HL-60 (cell line): ENCODE results near the gene ACAD11.

ENCODE experiments used
- DNase-seq, 2 experiments: peaks; one replicate each; pipeline ENCODE4 v3.0.0-alpha.2; 2010 to 2020; ENCODE audit warnings: low read depth in 1 of 2, low spot score in 1 of 2
- H3K27ac ChIP-seq: fragments of 250-450 bp; sonication (Bioruptor Pico); replicated peaks from 2 replicates; pipeline ENCODE4 v1.5.1; 2020; ENCODE audit warnings: mild to moderate bottlenecking, moderate library complexity
- H3K27me3 ChIP-seq: fragments of 250-450 bp; sonication (Bioruptor Pico); 2 replicates; pipeline ENCODE4 v1.5.1; 2021; ENCODE audit warnings: mild to moderate bottlenecking, moderate library complexity; ENCODE audit not compliant: insufficient read depth, poor library complexity, severe bottlenecking
- H3K4me3 ChIP-seq: replicated peaks from 2 replicates; pipeline ENCODE4 v1.5.1; 2011; ENCODE audit warnings: mild to moderate bottlenecking, control low read depth, low read length; ENCODE audit not compliant: insufficient read depth
- CTCF ChIP-seq: IDR thresholded peaks from one replicate; pipeline ENCODE4 v1.5.1; 2011; ENCODE audit warnings: low read length, control low read depth, inconsistent platforms; ENCODE audit not compliant: insufficient read depth
- GABPA ChIP-seq: IDR thresholded peaks from 2 replicates; pipeline ENCODE4 v1.6.1; 2012; ENCODE audit warnings: low read depth
- POLR2AphosphoS5 ChIP-seq: IDR thresholded peaks from 2 replicates; pipeline ENCODE4 v1.6.1; 2012; ENCODE audit warnings: low read depth
- SPI1 ChIP-seq: IDR thresholded peaks from 2 replicates; pipeline ENCODE4 v1.6.1; 2012; ENCODE audit warnings: low read depth, mild to moderate bottlenecking, borderline replicate concordance
- TF ChIP-seq, protein P1 (sequence below): IDR thresholded peaks from 2 replicates; pipeline ENCODE4 v1.6.1; 2012; ENCODE audit warnings: low read depth; ENCODE audit not compliant: insufficient replicate concordance

The ACAD11 gene

GRCh38 chr3:132660811-132661070 is 1.1 kb upstream of the ACAD11 start:
- Histone ChIP-seq H3K27me3 (no peaks in the 10 kb centered on the region), H3K27ac (peak overlapping the region; percentile 98), H3K4me3 (peak overlapping the region; percentile 95)
- TF ChIP-seq SPI1 (no peak), GABPA (no peak), CTCF (no peak), POLR2AphosphoS5 (no peak)
- DNase-seq = no peak

GRCh38 chr3:132660052-132660810 is 622 bp upstream of the ACAD11 start, which contains the start of gene UBA5:
UBA5 (plus strand) TSS chr3:132660329; CDS start chr3:132660538, 209 bp downstream.
- peak; percentile 50 to 74 for DNase-seq
- Histone ChIP-seq H3K27me3 (no peaks in the 10 kb centered on the region), H3K4me3 (peak within 1 kb of the TSS; percentile 95), H3K27ac (peak within 1 kb of the TSS; percentile 98)
- TF ChIP-seq, protein P1, sequence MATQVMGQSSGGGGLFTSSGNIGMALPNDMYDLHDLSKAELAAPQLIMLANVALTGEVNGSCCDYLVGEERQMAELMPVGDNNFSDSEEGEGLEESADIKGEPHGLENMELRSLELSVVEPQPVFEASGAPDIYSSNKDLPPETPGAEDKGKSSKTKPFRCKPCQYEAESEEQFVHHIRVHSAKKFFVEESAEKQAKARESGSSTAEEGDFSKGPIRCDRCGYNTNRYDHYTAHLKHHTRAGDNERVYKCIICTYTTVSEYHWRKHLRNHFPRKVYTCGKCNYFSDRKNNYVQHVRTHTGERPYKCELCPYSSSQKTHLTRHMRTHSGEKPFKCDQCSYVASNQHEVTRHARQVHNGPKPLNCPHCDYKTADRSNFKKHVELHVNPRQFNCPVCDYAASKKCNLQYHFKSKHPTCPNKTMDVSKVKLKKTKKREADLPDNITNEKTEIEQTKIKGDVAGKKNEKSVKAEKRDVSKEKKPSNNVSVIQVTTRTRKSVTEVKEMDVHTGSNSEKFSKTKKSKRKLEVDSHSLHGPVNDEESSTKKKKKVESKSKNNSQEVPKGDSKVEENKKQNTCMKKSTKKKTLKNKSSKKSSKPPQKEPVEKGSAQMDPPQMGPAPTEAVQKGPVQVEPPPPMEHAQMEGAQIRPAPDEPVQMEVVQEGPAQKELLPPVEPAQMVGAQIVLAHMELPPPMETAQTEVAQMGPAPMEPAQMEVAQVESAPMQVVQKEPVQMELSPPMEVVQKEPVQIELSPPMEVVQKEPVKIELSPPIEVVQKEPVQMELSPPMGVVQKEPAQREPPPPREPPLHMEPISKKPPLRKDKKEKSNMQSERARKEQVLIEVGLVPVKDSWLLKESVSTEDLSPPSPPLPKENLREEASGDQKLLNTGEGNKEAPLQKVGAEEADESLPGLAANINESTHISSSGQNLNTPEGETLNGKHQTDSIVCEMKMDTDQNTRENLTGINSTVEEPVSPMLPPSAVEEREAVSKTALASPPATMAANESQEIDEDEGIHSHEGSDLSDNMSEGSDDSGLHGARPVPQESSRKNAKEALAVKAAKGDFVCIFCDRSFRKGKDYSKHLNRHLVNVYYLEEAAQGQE = peak; percentile 49
- TF ChIP-seq CTCF (no peak), POLR2AphosphoS5 (peak; percentile 76; the same call in 1 of the 2 replicates), GABPA (peak; percentile 95)

DNA sequence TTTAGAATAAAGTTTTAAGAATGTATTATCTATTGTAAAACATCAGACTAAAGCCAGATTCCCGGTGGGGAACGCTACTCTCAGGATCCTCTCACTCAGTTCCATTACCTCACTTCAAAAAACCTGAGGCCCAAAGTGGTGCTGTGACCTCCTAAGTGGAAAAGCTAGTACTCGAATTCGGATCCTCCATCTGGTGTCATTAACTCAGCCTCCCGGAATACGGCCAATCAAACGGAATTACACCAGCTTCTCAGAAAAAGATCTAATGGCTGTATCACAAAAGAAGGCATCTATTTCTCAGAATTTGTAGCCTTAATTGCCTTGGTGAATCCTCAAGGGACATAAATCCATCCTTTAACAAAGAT is 627 bp downstream of the ACAD11 start:
- Histone ChIP-seq H3K27me3 (no peaks in the 10 kb centered on the region), H3K4me3 (peak overlapping the region; percentile 95), H3K27ac (peak overlapping the region; percentile 98; the same call in 1 of the 2 replicates)
- TF ChIP-seq, protein P1 = no peak
- TF ChIP-seq GABPA = no peak
- no peak for TF ChIP-seq SPI1
- TF ChIP-seq POLR2AphosphoS5 = no peak
- TF ChIP-seq CTCF = no peak
- no peak for DNase-seq
